DOHH2 (cell line): Measurements from ENCODE around the gene ACAT1.
"Not testable (repeated sequence)": the region's sequence is repeated elsewhere in the genome, so short reads cannot be mapped to it uniquely, and the experiment has no call there.

ENCODE experiments used
- H3F3A ChIP-seq: fragments of 200-600 bp; sonication (generic), shearing (Covaris generic); 2 replicates; pipeline ENCODE4 v1.6.0; 2016; ENCODE audit warnings: antibody characterized with exemption, mild to moderate bottlenecking; ENCODE audit not compliant: control insufficient read depth, insufficient read depth
- H3K27ac ChIP-seq: fragments of 200-600 bp; sonication (generic); 2 replicates; pipeline ENCODE4 v1.5.1; 2014; ENCODE audit warnings: low read depth, mild to moderate bottlenecking, low read length, moderate library complexity
- H3K27me3 ChIP-seq: fragments of 200-600 bp; sonication (generic); 2 replicates; pipeline ENCODE4 v1.6.1; 2014; ENCODE audit warnings: mild to moderate bottlenecking, low read length, mixed read lengths; ENCODE audit not compliant: control insufficient read depth
- H3K36me3 ChIP-seq: fragments of 200-600 bp; sonication (generic); 2 replicates; pipeline ENCODE4 v1.6.1; 2014; ENCODE audit warnings: mild to moderate bottlenecking, low read length, moderate library complexity, mixed read lengths; ENCODE audit not compliant: control insufficient read depth
- H3K4me1 ChIP-seq: fragments of 200-600 bp; sonication (generic); 2 replicates; pipeline ENCODE4 v1.6.1; 2014; ENCODE audit warnings: mild to moderate bottlenecking, low read length, mixed read lengths; ENCODE audit not compliant: control insufficient read depth
- H3K4me2 ChIP-seq: fragments of 200-600 bp; sonication (generic); 2 replicates; pipeline ENCODE4 v1.6.0; 2014; ENCODE audit warnings: mild to moderate bottlenecking, low read length, moderate library complexity
- H3K4me3 ChIP-seq: fragments of 200-600 bp; sonication (generic); 2 replicates; pipeline ENCODE4 v1.5.1; 2014; ENCODE audit warnings: mild to moderate bottlenecking, low read length, mixed read lengths
- H3K79me2 ChIP-seq: fragments of 200-600 bp; sonication (generic); 2 replicates; pipeline ENCODE4 v1.6.1; 2014; ENCODE audit warnings: mild to moderate bottlenecking, low read length, mixed read lengths; ENCODE audit not compliant: control insufficient read depth
- H3K9me2 ChIP-seq: fragments of 200-600 bp; sonication (generic); replicated peaks from 2 replicates; pipeline ENCODE4 v1.6.1; 2014; ENCODE audit warnings: mild to moderate bottlenecking, low read length, mixed read lengths; ENCODE audit not compliant: control insufficient read depth
- H3K9me3 ChIP-seq: fragments of 200-600 bp; sonication (generic); 2 replicates; pipeline ENCODE4 v1.6.1; 2014; ENCODE audit warnings: antibody characterized with exemption, low read length, mixed read lengths; ENCODE audit not compliant: control insufficient read depth, insufficient read depth
- H4K20me1 ChIP-seq: fragments of 200-600 bp; sonication (generic); 2 replicates; pipeline ENCODE4 v1.6.0; 2014; ENCODE audit warnings: low read depth, mild to moderate bottlenecking, antibody characterized with exemption, low read length, moderate library complexity; ENCODE audit not compliant: control insufficient read depth, insufficient read depth
- EZH2phosphoT487 ChIP-seq: fragments of 200-600 bp; sonication (generic); IDR thresholded peaks from 2 replicates; pipeline ENCODE4 v1.6.1; 2017; ENCODE audit warnings: borderline replicate concordance, mild to moderate bottlenecking, antibody characterized with exemption, low read length, moderate library complexity, mixed read lengths
- TF ChIP-seq, protein P1 (sequence below): fragments of 200-600 bp; sonication (generic); IDR thresholded peaks from one replicate; pipeline ENCODE4 v1.5.1; 2014; ENCODE audit warnings: antibody characterized with exemption, mild to moderate bottlenecking, low read depth, low read length; ENCODE audit not compliant: poor library complexity, severe bottlenecking

The ACAT1 gene

DNA sequence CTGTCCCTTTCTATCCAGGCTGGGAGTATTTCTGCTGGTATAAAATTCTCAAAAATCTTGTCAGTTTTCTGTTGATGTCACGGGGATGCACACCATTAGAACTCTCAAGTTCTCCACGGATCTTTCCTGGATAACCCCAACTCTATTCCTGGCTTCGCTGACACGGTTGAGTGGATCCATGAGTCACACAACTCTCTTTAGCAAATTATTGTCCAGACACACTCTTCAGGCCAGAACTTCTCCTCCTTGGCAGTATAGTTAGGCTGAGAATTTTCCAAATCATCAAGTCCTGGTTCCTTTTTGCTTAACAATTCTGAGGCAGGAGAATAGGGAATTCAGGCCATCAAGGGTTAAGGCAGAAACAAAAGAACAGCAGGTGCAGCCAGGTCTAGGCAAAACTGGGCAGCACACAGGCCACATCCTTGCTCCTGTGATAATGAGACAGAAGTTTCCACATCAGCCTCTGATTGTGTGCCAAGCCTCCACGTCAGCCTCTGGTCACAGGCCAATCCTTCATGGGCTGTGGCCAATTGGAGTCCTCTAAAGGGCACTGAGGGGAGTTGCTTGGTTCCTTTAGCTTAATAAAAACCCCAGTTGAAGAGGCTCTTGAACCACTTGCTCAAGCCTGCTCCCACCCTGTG is 5.7 kb upstream of the ACAT1 start:
- Histone ChIP-seq H4K20me1 (no peaks in the 10 kb centered on the region), H3F3A (0 out of 2 replicates have a peak, but pooled peaks cover 3% of the 10 kb centered on the region), H3K79me2 (no peaks in the 10 kb centered on the region), H3K9me2 (no peaks in the 10 kb centered on the region), H3K4me1 (peaks cover 4% of the 10 kb centered on the region), H3K4me2 (no peak overlapping the region), H3K27me3 (no peaks in the 10 kb centered on the region), H3K9me3 (no peaks in the 10 kb centered on the region), H3K4me3 (no peak overlapping the region), H3K36me3 (no peaks in the 10 kb centered on the region), H3K27ac (no peak overlapping the region)
- TF ChIP-seq, protein P1, sequence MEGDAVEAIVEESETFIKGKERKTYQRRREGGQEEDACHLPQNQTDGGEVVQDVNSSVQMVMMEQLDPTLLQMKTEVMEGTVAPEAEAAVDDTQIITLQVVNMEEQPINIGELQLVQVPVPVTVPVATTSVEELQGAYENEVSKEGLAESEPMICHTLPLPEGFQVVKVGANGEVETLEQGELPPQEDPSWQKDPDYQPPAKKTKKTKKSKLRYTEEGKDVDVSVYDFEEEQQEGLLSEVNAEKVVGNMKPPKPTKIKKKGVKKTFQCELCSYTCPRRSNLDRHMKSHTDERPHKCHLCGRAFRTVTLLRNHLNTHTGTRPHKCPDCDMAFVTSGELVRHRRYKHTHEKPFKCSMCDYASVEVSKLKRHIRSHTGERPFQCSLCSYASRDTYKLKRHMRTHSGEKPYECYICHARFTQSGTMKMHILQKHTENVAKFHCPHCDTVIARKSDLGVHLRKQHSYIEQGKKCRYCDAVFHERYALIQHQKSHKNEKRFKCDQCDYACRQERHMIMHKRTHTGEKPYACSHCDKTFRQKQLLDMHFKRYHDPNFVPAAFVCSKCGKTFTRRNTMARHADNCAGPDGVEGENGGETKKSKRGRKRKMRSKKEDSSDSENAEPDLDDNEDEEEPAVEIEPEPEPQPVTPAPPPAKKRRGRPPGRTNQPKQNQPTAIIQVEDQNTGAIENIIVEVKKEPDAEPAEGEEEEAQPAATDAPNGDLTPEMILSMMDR: no peak
- TF ChIP-seq EZH2phosphoT487: no peak

DNA sequence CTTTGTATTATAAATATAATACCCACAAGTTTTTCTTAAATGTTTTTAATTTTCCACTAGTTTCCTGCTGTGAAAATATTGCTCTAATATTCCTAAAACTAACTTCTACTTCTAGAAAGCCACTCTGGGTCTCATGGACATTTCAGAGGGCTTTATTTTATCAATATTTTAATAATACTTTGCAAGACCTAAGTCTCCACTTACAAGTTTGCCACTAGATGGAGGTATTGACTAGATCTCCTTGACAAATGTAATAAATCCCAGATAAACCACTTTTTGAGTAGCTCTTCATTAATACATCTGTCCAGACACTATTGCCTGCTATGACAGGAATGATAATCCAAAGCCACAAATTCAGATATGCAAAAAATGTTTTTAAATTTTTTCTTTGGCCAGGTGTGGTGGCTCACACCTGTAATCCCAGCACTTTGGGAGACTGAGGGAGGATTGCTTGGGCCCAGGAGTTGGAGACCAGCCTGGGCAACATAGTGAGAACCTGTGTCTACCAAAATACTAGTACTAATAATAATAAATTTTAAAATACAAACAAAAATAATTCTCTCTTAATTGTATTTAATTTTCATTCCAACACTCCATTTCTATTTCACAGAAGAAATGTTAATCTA is 3.5 kb upstream of the ACAT1 start:
- Histone ChIP-seq H3K4me2 (no peak overlapping the region), H3K9me3 (no peaks in the 10 kb centered on the region), H3K4me1 (peaks cover 22% of the 10 kb centered on the region), H3F3A (0 out of 2 replicates have a peak, but pooled peaks cover 3% of the 10 kb centered on the region), H3K4me3 (no peak overlapping the region), H3K36me3 (no peaks in the 10 kb centered on the region), H3K27ac (no peak overlapping the region), H3K9me2 (no peaks in the 10 kb centered on the region), H3K79me2 (peaks cover 14% of the 10 kb centered on the region), H3K27me3 (no peaks in the 10 kb centered on the region), H4K20me1 (no peaks in the 10 kb centered on the region)
- no peak for TF ChIP-seq EZH2phosphoT487
- TF ChIP-seq, protein P1: peak; percentile 45

DNA sequence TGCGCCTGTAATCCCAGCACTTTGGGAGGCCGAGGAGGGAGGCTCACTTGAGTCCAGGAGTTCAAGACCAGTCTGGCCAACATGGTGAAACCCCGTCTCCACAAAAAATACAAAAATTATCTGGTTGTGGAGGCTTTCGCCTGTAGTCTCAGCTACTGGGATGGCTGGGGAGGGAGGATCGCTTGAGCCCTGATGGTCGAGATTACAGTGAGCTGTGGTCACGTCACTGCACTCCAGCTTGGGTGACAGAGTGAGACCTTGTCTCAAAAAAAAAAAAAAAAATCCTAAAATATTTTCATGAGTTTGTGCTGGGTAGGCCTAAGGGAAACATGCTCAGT is 462 bp upstream of the ACAT1 start:
- H3K36me3 ChIP-seq, H3K27me3 ChIP-seq, H4K20me1 ChIP-seq, H3K9me3 ChIP-seq, H3F3A ChIP-seq, H3K27ac ChIP-seq, H3K9me2 ChIP-seq: not testable (repeated sequence)
- Histone ChIP-seq H3K4me3 (peak overlapping the region; percentile 84), H3K4me2 (peak overlapping the region; percentile 76), H3K4me1 (peaks cover 42% of the 10 kb centered on the region), H3K79me2 (peaks cover 41% of the 10 kb centered on the region)

DNA sequence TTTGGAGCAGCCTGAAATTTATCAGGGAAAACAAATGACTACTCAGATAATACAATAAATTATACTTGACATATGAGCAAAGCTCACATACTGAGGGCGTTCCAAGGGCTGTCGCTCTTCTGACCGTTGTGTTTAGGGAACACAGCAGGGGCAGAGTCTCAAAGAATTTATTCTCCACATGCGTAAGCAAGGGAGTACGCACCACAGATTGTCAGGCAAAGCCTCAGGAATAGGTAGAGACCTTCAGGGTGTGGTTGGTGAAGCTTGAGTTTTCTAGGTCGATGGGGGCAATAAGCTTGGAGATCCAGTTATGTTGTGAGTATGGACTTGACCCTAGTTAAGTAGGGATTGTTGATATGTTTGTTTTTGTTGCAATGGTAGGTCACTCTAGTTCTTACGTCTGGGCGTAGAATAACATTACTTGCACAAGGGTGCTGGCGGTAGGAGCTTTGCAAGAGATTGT is 830 bp downstream of the ACAT1 start:
- peaks cover 6% of the 10 kb centered on the region; the same call in 1 of the 2 replicates for H3F3A ChIP-seq
- H3K9me3 ChIP-seq: no peaks in the 10 kb centered on the region
- no peaks in the 10 kb centered on the region for H3K27me3 ChIP-seq
- peak overlapping the region; percentile 76 for H3K4me2 ChIP-seq
- H3K4me3 ChIP-seq: peak overlapping the region; percentile 84
- no peaks in the 10 kb centered on the region for H3K9me2 ChIP-seq
- H3K4me1 ChIP-seq: peaks cover 42% of the 10 kb centered on the region
- H4K20me1 ChIP-seq: 0 out of 2 replicates have a peak, but pooled peaks cover 2% of the 10 kb centered on the region
- H3K79me2 ChIP-seq: peaks cover 48% of the 10 kb centered on the region
- TF ChIP-seq, protein P1: no peak
- TF ChIP-seq EZH2phosphoT487: no peak
- H3K36me3 ChIP-seq: 0 out of 2 replicates have a peak, but pooled peaks cover 2% of the 10 kb centered on the region
- no peak overlapping the region for H3K27ac ChIP-seq
